ENCODE measurements around the gene RPS18.
"Not testable (repeated sequence)": the region's sequence is repeated elsewhere in the genome, so short reads cannot be mapped to it uniquely, and the experiment has no call there.

RPS18 gene

DNA sequence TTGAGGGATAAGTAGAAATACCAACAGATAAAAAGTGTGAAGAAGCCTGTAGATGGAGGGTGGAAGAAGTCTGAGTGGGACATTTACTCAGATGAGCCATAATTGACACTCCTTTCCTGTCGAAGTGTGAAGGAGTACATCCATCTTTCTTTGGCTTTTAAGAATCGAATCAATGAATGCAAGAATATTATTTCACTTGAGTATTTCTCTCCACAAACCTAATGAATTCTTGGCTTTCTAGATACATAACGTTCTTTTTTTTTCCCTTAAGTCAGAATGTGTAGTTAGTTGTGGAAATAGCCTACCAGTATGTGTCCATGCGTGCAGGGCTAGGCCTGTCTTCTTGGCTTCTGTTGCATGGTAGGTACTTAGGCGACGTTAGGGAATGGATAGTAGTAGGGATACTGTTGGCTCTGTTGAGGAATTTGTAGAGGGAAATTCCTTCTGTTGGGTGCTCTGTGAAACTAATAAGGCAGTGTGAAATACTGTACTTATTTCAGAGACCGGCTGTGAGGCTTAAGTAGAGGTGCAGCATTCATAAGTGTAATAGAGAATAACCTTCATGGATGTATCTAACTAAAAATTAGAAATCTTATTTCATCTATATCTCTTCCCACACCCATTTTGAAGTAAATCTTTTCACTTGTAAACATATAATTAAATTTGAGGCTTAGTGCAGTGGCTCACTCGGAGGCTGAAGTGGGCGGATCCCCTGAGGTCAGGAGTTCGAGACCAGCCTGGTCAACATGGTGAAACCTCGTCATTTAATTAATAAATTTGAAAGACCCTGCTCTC lies 1.5 kb downstream of the RPS18 start:
- no peak for DNase-seq

- no peak for DNase-seq
These were observed 2.3 kb downstream of the RPS18 start for GRCh38 chr6:33273924-33274902.

DNA sequence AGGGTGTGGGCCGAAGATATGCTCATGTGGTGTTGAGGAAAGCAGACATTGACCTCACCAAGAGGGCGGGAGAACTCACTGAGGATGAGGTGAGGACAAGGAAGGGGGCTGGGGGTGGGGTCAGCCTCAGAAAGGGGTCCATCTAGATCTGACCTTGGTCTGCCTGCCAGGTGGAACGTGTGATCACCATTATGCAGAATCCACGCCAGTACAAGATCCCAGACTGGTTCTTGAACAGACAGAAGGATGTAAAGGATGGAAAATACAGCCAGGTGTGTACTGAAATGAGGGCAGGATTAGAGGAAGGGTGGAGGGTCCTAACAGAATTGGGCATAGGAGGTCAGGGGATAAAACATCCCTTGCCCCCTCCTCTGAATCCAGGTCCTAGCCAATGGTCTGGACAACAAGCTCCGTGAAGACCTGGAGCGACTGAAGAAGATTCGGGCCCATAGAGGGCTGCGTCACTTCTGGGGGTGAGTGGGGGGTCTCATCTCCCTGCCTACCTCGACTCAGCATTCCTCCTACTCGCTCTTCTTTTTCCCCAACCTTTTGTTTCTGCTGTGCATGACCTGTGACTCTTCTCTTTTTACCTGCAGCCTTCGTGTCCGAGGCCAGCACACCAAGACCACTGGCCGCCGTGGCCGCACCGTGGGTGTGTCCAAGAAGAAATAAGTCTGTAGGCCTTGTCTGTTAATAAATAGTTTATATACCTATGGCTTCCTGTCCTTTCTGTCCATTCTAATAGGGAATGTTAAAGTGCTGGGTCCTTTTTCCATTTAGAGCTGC lies 4.1 kb downstream of the RPS18 start:
- DNase-seq: not testable (repeated sequence)

- DNase-seq: no peak
These were observed 4.6 kb downstream of the RPS18 start for GRCh38 chr6:33276581-33276863.

- DNase-seq: no peak
These were observed 5.2 kb downstream of the RPS18 start, which contains the start of gene B3GALT4 for GRCh38 chr6:33276864-33277662. TSS of gene B3GALT4 (plus strand) at chr6:33277123. CDS start at chr6:33277420, 297 bp downstream.

DNA sequence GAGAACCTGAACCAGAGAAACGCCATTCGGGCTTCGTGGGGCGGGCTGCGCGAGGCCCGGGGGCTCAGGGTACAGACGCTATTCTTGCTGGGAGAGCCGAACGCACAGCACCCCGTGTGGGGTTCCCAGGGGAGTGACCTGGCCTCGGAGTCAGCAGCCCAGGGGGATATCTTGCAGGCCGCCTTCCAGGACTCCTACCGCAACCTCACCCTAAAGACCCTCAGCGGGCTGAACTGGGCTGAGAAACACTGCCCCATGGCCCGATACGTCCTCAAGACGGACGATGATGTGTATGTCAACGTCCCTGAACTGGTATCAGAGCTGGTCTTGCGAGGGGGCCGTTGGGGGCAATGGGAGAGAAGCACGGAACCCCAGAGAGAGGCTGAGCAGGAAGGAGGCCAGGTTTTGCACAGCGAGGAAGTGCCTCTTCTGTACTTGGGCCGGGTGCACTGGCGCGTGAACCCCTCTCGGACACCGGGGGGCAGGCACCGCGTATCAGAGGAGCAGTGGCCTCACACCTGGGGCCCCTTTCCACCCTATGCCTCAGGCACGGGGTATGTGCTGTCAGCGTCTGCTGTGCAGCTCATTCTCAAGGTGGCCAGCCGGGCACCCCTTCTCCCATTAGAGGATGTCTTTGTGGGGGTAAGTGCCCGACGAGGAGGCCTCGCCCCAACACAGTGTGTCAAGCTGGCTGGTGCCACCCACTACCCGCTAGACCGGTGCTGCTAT lies 6.0 kb downstream of the RPS18 start:
- DNase-seq: no peak

DNA sequence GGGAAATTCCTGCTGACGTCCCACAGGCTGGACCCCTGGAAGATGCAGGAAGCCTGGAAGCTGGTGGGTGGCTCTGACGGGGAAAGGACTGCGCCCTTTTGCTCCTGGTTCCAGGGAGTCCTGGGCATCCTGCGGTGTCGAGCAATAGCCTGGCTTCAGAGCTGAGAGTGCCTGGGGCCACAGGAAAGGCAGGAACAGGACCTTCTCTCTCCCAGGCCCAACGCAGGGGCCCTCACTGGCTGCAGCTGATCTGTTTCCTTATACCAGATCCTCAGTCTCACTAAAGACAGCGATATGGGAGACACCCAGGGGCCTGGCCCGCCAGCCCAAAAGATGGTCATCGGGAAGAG lies 6.5 kb downstream of the RPS18 start:
- no peak for DNase-seq

- DNase-seq: no peak
These were observed 6.9 kb downstream of the RPS18 start for GRCh38 chr6:33278810-33279209.

DNA sequence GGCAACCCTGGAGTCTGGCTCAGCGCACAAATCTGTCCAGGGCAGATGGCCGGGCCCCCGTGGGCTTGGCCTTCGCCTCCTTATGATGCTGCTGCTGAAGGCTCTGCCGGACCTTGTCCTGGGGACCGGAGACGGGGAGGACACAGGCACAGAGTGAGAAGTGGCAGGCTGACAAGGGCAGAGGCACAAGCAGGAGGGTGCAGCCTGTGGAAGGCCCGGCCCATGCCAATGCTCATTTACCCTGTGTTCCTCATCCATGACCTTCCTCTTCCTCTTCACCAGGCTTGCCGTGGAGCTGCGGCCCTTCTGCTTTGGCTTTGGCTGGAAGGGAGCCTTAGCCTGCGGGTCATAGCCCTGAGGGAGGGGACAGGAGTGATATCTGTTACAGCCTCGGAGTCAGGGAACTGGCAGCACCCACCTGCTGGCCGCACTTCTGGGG lies 7.4 kb downstream of the RPS18 start:
- DNase-seq: no peak

DNA sequence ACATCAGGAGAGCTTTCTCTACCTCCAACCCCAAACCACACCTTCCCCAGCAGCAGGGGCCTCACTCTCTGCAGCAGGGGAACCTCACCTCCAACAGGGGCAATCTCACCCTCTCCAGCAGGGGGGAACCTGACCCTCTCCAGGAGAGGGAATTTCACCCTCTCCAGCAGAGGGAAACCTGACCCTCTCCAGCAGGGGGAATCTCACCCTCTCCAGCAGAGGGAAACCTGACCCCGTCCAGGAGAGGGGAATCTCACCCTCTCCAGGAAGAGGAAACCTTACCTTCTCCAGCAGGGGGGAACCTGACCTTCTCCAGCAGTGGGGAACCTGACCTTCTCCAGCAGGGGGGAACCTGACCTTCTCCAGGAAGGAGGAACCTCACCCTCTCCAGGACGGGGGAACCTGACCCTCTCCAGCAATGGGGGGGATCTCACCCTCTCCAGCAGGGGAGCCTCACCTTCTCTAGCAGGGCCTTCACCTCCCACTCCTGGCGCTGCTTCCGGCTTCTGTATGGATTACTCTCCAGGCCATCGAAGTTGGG lies 8.2 kb downstream of the RPS18 start:
- DNase-seq: no peak

- DNase-seq: no peak
These were observed 8.7 kb downstream of the RPS18 start for GRCh38 chr6:33280539-33280938.

DNA sequence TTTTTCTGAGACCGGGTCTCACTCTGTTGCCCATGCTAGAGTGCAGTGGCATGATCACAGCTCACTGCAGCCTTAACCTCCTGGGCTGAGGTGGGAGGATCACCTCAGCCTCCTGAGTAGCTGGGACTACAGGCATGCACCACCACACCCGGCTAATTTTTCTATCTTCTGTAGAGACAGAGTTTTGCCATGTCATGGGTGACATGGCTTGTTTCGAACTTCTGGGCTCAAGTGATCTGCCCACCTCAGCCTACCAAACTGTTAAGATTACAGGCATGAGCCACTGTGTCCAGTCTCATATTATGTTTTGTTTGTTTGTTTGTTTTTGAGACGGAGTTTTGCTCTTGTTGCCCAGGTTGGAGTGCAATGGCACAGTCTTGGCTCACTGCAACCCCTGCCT lies 13.3 kb downstream of the RPS18 start:
- not testable (repeated sequence) for DNase-seq

DNA sequence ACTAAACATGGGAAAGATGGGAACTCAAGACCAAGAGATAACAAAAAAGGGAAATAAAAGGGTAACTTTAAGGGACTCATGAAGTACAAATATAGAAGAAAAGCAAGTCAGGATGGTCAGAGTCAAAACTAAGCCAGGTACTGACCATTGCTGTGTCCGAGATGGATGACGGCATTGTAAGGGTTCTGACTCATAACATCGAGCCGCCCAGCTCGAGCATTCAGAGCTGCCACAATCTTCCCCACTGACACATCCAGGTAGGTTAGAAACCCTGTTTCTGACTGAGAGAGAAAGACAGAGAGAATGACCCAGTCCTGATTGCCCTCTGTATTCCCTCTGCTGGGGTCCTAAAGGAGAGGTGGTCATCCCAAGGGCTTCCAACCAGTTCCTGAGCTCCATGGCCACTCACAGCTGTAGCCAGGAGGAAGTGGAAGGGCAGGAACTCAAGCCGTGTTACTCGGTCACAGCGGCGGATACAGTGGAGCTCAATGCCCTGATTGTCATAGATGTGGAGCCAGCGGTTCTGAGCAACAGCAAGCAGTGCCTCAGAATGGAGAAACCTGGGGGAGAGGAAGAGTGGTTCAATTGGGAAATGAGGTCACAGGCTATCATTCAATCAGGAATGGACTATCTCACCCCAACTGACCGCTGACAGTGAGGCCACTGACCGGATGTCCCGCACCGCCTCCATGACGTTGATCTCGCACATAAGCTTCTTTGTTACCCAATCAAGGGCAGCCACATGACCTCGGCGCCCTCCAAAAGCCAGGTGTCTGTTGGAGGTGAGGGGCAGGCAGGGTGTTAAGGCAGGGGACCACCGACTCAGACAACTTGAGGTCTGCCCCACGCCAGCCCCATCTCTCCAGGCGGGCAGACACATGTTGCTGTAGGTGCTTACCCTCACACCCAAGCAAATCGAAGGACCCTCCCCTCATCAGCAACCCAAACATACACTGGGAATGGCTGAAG lies 15.4 kb downstream of the RPS18 start:
- DNase-seq: no peak

DNA sequence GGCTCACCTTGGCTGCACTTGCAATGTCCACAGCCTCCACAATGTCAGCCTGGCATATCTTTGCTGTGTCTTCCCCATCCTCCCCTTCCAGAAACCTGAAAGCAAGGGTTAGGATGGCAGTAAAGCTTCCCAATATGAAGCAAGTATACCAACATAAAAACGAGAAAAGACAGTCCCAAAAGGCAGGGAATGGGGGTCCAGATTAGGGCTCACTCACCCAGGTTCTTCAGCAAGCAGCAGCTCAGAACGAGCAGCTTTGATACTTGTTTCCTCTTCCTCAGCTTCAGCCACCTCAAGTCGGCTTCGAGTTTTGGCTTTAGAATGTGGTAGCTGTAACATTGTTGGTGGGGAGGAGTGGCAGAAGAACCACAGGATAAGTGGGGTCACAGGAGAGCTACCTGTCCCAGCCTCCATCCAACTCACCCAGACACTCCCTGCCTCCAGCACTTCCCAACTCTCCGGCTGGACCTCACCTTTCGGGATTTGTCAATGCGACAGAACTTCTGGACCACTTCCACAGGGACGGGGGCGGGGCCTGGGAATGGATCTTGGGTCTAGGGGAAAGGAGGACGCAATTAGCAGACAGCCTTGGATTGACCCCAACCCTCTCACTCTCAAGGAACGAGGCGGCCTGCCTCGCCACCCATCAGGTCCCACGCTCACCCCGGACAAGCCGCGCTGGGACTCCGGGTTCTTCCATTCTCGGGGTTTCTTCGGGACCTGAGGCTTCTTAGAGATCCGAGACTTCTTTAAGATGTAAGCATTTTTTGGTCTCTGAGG lies 16.5 kb downstream of the RPS18 start:
- DNase-seq: no peak

GRCh38 chr6:33288921-33289783 lies 17.3 kb downstream of the RPS18 start, which contains the start of the genes PFDN6 and WDR46:
TSS of gene PFDN6 (plus strand) at chr6:33289601. CDS start at chr6:33289857, 256 bp downstream.
TSS of gene WDR46 (minus strand) at chr6:33289239. CDS start at chr6:33289170, 69 bp downstream.
- peak; percentile 87 for DNase-seq

DNA sequence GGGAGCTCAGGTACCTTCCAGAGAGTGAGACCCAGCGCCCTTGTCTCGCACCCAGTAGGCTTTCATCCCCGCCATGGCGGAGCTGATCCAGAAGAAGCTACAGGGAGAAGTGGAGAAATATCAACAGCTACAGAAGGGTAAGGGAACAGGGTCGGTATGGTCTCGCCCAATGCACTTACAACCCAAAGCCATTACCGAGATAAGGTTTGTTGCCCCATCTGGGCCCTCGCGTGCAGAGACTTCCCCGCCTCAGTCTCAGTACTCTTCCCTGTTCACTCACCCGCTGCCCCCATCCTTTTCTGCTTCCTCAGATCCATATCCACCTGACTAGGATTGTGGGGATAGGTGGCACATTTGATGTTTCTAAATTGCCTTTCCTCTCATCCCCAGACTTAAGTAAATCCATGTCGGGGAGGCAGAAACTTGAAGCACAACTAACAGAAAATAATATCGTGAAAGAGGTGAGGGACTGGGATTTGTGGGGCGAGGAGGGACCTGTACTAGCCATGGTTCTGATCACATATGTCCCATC lies 18.0 kb downstream of the RPS18 start:
- DNase-seq: no peak

GRCh38 chr6:33290459-33290858 lies 18.6 kb downstream of the RPS18 start:
- no peak for DNase-seq

Data from NCI-H1436 treated with DMSO at 0.1 percent for 48 hours (cell line).